ENCODE measurements around the gene GLIS1. TPM values are rescaled to one million over a fixed set of nuclear protein-coding genes. Genes with fewer than 3 reads are reported as not detected.

Gene GLIS1
- total RNA-seq, 2 donors from 2014 or later, result 0.37 to 0.44 TPM

GRCh38 chr1:53552981-53553733 lies 185.8 kb downstream of the GLIS1 start:
- no peak for ATAC-seq
- intact Hi-C loops (cut with DNase I), result no loop called here
- peak; percentile 5 for DNase-seq

- intact Hi-C loops (cut with DNase I), result no loop called here
- no peak for ATAC-seq
- DNase-seq, result peak; percentile 4
Observed at GRCh38 chr1:53552146-53552861, 186.7 kb downstream of the GLIS1 start.

DNA sequence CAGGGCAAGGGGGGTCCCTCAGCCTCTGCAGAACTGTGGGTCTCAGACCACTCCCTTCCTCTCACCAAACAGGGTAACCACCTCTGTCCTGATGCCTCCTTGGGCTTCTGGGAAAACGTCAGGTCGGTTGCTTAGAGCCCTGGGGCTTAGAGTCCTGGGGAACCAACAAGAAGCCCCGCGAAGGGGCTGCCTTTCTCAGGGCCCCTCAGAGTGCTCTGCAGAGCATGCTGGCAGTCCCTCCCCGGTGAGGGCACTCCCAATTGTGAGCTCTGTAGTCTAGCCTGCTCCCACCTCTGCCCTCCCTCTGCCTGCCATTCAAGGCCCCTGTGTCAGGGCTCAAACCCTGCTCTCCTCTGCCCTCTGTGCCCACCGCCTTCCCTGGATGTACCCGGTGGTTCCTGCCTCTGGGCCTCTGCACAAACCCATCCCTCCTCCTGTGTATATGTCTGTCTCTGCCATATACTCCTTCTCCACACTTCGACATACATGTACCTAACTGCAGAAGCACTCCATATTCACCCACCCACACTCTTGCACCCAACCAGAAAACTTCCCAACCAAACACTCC lies 187.5 kb downstream of the GLIS1 start:
- intact Hi-C loops (cut with DNase I), result no loop called here
- ATAC-seq, result no peak
- peak; percentile 5 for DNase-seq

- ATAC-seq, result no peak
- intact Hi-C loops (cut with DNase I), result no loop called here
- DNase-seq, result peak; percentile 24
Observed at GRCh38 chr1:53550201-53550741, 188.7 kb downstream of the GLIS1 start.

GRCh38 chr1:53549781-53550180 lies 189.2 kb downstream of the GLIS1 start:
- DNase-seq, result no peak
- ATAC-seq, result no peak
- intact Hi-C loops (cut with DNase I), result no loop called here

- peak; percentile 33 to 64 for ATAC-seq
- intact Hi-C loops (cut with DNase I), result no loop called here
- DNase-seq, result no peak
Observed at GRCh38 chr1:53549287-53549686, 189.7 kb downstream of the GLIS1 start.

- ATAC-seq, result no peak
- DNase-seq, result peak; percentile 17
- intact Hi-C loops (cut with DNase I), result no loop called here
Observed at GRCh38 chr1:53548031-53548491, 190.9 kb downstream of the GLIS1 start.

- intact Hi-C loops (cut with DNase I), result no loop called here
- ATAC-seq, result no peak
- peak; percentile 2 for DNase-seq
Observed at GRCh38 chr1:53547231-53547790, 191.7 kb downstream of the GLIS1 start.

DNA sequence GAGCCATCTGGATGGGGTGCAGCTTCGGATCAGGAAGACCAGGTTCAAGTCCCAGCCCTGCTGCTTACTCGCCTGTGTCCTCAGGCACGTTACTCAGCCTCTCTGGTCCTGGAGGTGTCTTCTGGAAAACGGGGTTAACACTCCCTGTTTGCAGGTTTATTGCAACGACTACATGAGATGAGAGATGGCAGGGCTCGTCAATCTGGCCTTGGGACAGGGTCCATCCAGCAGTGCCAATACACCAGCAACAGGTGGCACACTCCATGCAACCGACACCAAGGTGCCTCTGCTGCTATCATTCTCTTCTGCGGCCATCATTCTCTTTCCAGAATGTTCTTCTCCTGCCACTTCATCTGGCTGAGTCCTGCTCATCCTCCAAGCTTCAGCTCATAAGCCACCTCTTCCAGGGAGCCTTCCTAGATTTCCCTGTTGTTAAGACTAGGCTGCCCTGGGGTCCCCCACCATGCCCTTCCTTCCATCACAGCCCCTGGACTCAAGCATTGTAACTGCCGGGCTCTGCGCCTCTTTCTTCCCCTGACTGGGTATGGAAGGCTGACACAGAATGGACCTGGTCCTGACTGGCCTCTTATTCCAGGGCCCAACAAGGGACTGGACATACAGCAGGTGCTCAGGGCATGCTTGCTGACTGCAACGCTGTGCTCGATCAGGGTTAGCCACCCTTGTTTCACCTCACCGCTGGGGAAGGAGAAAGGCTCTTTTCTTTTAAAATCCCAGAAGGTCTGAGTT lies 192.4 kb downstream of the GLIS1 start:
- ATAC-seq (no peak), DNase-seq (peak; percentile 6)
- intact Hi-C loops (cut with DNase I), result no loop called here

- intact Hi-C loops (cut with DNase I), result no loop called here
- ATAC-seq (peak; percentile 30 to 83), DNase-seq (peak; percentile 22)
Observed at GRCh38 chr1:53545663-53546408, 193.1 kb downstream of the GLIS1 start.

DNA sequence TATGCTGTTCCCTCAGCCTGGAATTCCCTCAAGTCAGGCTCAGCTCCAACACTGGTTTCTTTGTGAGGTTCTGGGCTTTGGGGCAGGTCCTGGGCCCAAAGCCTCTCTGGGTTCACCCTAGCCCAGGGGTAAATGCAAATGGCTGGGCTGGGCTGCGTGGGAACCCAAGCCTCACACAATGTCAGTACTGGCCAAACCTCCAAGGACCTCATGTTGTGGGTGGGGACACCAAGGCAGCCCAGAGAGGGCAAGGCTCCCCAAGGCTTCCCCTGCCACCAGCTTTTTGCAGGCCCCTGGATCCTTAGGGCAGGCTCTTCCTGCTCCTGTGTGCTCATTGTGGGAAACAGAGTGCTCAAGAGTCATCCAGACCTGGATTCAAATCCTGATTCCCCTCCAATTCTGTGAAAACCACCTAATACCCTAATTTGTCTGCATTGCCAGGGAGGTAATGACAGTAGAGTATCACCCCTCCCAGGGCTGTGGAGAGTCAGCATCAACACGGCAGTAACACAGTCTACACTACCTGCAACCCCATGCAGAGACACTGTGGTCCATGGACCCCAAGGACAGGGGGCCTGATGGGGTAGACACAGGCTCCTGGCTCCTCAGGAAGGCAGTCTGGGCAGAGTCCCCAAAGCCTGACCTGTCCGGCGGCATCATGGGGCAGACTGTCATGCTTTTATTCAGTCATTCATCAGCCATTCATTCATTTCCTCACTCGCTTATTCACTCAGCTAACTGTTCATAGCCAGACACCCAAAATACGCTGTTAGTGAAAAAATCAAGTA lies 194.0 kb downstream of the GLIS1 start:
- DNase-seq (peak; percentile 11), ATAC-seq (no peak)
- intact Hi-C loops (cut with DNase I), result no loop called here

- peak; percentile 12 for DNase-seq
- intact Hi-C loops (cut with DNase I), result no loop called here
- ATAC-seq, result no peak
Observed at GRCh38 chr1:53543778-53544695, 194.9 kb downstream of the GLIS1 start.

- ATAC-seq (no peak), DNase-seq (peak; percentile 4)
- intact Hi-C loops (cut with DNase I), result no loop called here
Observed at GRCh38 chr1:53543130-53543777, 195.7 kb downstream of the GLIS1 start.

DNA sequence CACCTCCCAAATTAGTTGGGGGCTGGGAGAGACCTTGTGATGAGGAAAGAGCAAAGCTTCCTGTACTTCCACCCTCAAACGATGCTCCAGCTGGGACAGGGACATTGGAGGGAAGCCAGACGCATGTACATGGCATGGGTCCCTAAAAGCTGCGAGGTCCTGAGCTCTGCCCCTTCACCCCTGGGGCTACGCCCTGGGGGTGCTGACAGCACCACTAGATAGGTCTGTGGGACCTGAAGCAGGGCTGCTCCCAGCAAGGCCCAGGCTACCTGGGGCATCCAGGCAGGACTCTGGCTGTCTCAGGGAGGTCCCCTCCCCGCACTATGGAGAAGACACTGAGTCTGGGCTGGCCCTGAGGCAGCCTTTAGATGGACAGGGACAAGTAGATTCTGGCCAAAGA lies 196.4 kb downstream of the GLIS1 start:
- intact Hi-C loops (cut with DNase I), result no loop called here
- no peak for ATAC-seq
- DNase-seq, result peak; percentile 2

GRCh38 chr1:53541761-53542550 lies 197.0 kb downstream of the GLIS1 start:
- DNase-seq, result peak; percentile 3
- intact Hi-C loops (cut with DNase I), result no loop called here
- ATAC-seq, result no peak
